SJCRH30 (cell line): ENCODE measurements around the gene DDX17. TPM values are rescaled to one million over a fixed set of nuclear protein-coding genes. Genes with fewer than 3 reads are reported as not detected.
A peak's percentile ranks its signal among the peaks of the same experiment; 100 is the strongest.

Experiments
- DNase-seq, 2 experiments: peaks; one replicate each; pipeline ENCODE4 v3.0.0-alpha.2; 2015 to 2020
- H3K27ac ChIP-seq: fragments of 250-450 bp; sonication (Bioruptor Pico); 2 replicates; pipeline ENCODE4 v1.5.1; 2020; ENCODE audit warnings: mild to moderate bottlenecking, moderate library complexity
- H3K27me3 ChIP-seq: fragments of 250-450 bp; sonication (Bioruptor Pico); 2 replicates; pipeline ENCODE4 v1.5.1; 2020; ENCODE audit warnings: mild to moderate bottlenecking, moderate library complexity
- H3K36me3 ChIP-seq: fragments of 250-450 bp; sonication (Bioruptor Pico); 2 replicates; pipeline ENCODE4 v1.5.1; 2020; ENCODE audit warnings: mild to moderate bottlenecking, moderate library complexity
- H3K4me1 ChIP-seq: fragments of 250-450 bp; sonication (Bioruptor Pico); 2 replicates; pipeline ENCODE4 v1.5.1; 2020; ENCODE audit warnings: mild to moderate bottlenecking, moderate library complexity
- H3K4me3 ChIP-seq: fragments of 250-450 bp; sonication (Bioruptor Pico); 2 replicates; pipeline ENCODE4 v1.5.1; 2020; ENCODE audit warnings: mild to moderate bottlenecking, moderate library complexity
- H3K9me3 ChIP-seq: fragments of 250-450 bp; sonication (Bioruptor Pico); replicated peaks from 2 replicates; pipeline ENCODE4 v1.5.1; 2020; ENCODE audit warnings: mild to moderate bottlenecking, moderate library complexity
- total RNA-seq: library from RNA; depleted of rRNA; stranded (reverse); fragments of >200 nt; shearing (Covaris generic); gene quantifications from 2 replicates; pipeline ENCODE4 v1.2.3, GENCODE V29; 2014

The DDX17 gene
- total RNA-seq, 1 experiment from 2014 or later, result 356 TPM

GRCh38 chr22:38504731-38505540, 1.2 kb downstream of the DDX17 start:
- Histone ChIP-seq H3K36me3 (peaks cover 48% of the 10 kb centered on the region), H3K27me3 (no peaks in the 10 kb centered on the region), H3K4me3 (peak overlapping the region; percentile 99), H3K4me1 (peaks cover 2% of the 10 kb centered on the region; the same call in 1 of the 2 replicates), H3K9me3 (no peaks in the 10 kb centered on the region), H3K27ac (peak overlapping the region; percentile 99)
- peak; percentile 27 to 40 for DNase-seq

GRCh38 chr22:38503021-38503420, 3.1 kb downstream of the DDX17 start:
- Histone ChIP-seq H3K27me3 (no peaks in the 10 kb centered on the region), H3K27ac (no peak overlapping the region), H3K4me1 (peaks cover 2% of the 10 kb centered on the region; the same call in 1 of the 2 replicates), H3K4me3 (no peak overlapping the region), H3K36me3 (peaks cover 67% of the 10 kb centered on the region), H3K9me3 (no peaks in the 10 kb centered on the region)
- no peak for DNase-seq

- no peak for DNase-seq
- Histone ChIP-seq H3K9me3 (no peaks in the 10 kb centered on the region), H3K4me3 (no peak overlapping the region), H3K4me1 (peaks cover 2% of the 10 kb centered on the region; the same call in 1 of the 2 replicates), H3K27me3 (no peaks in the 10 kb centered on the region), H3K27ac (no peak overlapping the region), H3K36me3 (peaks cover 75% of the 10 kb centered on the region)
These were observed 4.1 kb downstream of the DDX17 start for GRCh38 chr22:38501797-38502672.

- H3K9me3 ChIP-seq, result no peaks in the 10 kb centered on the region
- H3K36me3 ChIP-seq, result peaks cover 90% of the 10 kb centered on the region
- H3K27me3 ChIP-seq, result no peaks in the 10 kb centered on the region
- H3K4me1 ChIP-seq, result no peaks in the 10 kb centered on the region
- no peak overlapping the region for H3K27ac ChIP-seq
- no peak overlapping the region for H3K4me3 ChIP-seq
- DNase-seq, result no peak
These were observed 8.2 kb downstream of the DDX17 start for GRCh38 chr22:38497869-38498268.

GRCh38 chr22:38494939-38495338, 11.2 kb downstream of the DDX17 start:
- Histone ChIP-seq H3K4me3 (no peak overlapping the region), H3K9me3 (no peaks in the 10 kb centered on the region), H3K27ac (no peak overlapping the region), H3K4me1 (no peaks in the 10 kb centered on the region), H3K27me3 (no peaks in the 10 kb centered on the region), H3K36me3 (peaks cover 94% of the 10 kb centered on the region)
- no peak for DNase-seq

GRCh38 chr22:38494498-38494897, 11.6 kb downstream of the DDX17 start:
- Histone ChIP-seq H3K27ac (no peak overlapping the region), H3K4me1 (no peaks in the 10 kb centered on the region), H3K9me3 (no peaks in the 10 kb centered on the region), H3K36me3 (peaks cover 94% of the 10 kb centered on the region), H3K4me3 (no peak overlapping the region), H3K27me3 (no peaks in the 10 kb centered on the region)
- DNase-seq, result no peak

- H3K27me3 ChIP-seq, result no peaks in the 10 kb centered on the region
- no peak overlapping the region for H3K27ac ChIP-seq
- no peaks in the 10 kb centered on the region for H3K9me3 ChIP-seq
- peaks cover 95% of the 10 kb centered on the region for H3K36me3 ChIP-seq
- H3K4me1 ChIP-seq, result no peaks in the 10 kb centered on the region
- no peak overlapping the region for H3K4me3 ChIP-seq
- DNase-seq, result no peak
These were observed 14.3 kb downstream of the DDX17 start for GRCh38 chr22:38491707-38492348.

GRCh38 chr22:38490915-38491314, 15.2 kb downstream of the DDX17 start:
- Histone ChIP-seq H3K27ac (no peak overlapping the region), H3K4me1 (no peaks in the 10 kb centered on the region), H3K4me3 (no peak overlapping the region), H3K36me3 (peaks cover 95% of the 10 kb centered on the region), H3K9me3 (no peaks in the 10 kb centered on the region), H3K27me3 (no peaks in the 10 kb centered on the region)
- peak in 1 of 2 experiments; percentile 17 for DNase-seq

GRCh38 chr22:38490475-38490874, 15.6 kb downstream of the DDX17 start:
- no peak overlapping the region for H3K27ac ChIP-seq
- no peak overlapping the region for H3K4me3 ChIP-seq
- no peak for DNase-seq
- H3K27me3 ChIP-seq, result no peaks in the 10 kb centered on the region
- H3K4me1 ChIP-seq, result no peaks in the 10 kb centered on the region
- H3K9me3 ChIP-seq, result no peaks in the 10 kb centered on the region
- peaks cover 93% of the 10 kb centered on the region for H3K36me3 ChIP-seq

- no peak overlapping the region for H3K4me3 ChIP-seq
- no peak overlapping the region for H3K27ac ChIP-seq
- H3K36me3 ChIP-seq, result peaks cover 93% of the 10 kb centered on the region
- DNase-seq, result no peak
- H3K4me1 ChIP-seq, result no peaks in the 10 kb centered on the region
- H3K9me3 ChIP-seq, result no peaks in the 10 kb centered on the region
- no peaks in the 10 kb centered on the region for H3K27me3 ChIP-seq
These were observed 16.5 kb downstream of the DDX17 start for GRCh38 chr22:38489561-38490145.

- Histone ChIP-seq H3K4me1 (no peaks in the 10 kb centered on the region), H3K27me3 (no peaks in the 10 kb centered on the region), H3K9me3 (no peaks in the 10 kb centered on the region), H3K4me3 (no peak overlapping the region), H3K27ac (no peak overlapping the region), H3K36me3 (peaks cover 93% of the 10 kb centered on the region)
- no peak for DNase-seq
These were observed 17.0 kb downstream of the DDX17 start for GRCh38 chr22:38489142-38489541.

GRCh38 chr22:38487946-38488345, 18.2 kb downstream of the DDX17 start:
- Histone ChIP-seq H3K27ac (no peak overlapping the region), H3K36me3 (peaks cover 95% of the 10 kb centered on the region), H3K4me3 (no peak overlapping the region), H3K4me1 (no peaks in the 10 kb centered on the region), H3K27me3 (no peaks in the 10 kb centered on the region), H3K9me3 (no peaks in the 10 kb centered on the region)
- DNase-seq, result no peak

- Histone ChIP-seq H3K27me3 (no peaks in the 10 kb centered on the region), H3K9me3 (no peaks in the 10 kb centered on the region), H3K4me1 (no peaks in the 10 kb centered on the region), H3K36me3 (peaks cover 95% of the 10 kb centered on the region), H3K4me3 (no peak overlapping the region), H3K27ac (no peak overlapping the region)
- DNase-seq, result no peak
These were observed 20.3 kb downstream of the DDX17 start for GRCh38 chr22:38485783-38486182.

- Histone ChIP-seq H3K27ac (no peak overlapping the region), H3K4me1 (no peaks in the 10 kb centered on the region), H3K27me3 (no peaks in the 10 kb centered on the region), H3K36me3 (peaks cover 81% of the 10 kb centered on the region), H3K4me3 (no peak overlapping the region), H3K9me3 (no peaks in the 10 kb centered on the region)
- DNase-seq, result no peak
These were observed 21.9 kb downstream of the DDX17 start for GRCh38 chr22:38484244-38484643.
